HG02981 (cell line): ENCODE measurements around the gene CALB2.
"Not testable (repeated sequence)": the region's sequence is repeated elsewhere in the genome, so short reads cannot be mapped to it uniquely, and the experiment has no call there.

Source experiments
- ATAC-seq: cut with Tn5 transposase; IDR thresholded peaks from one replicate; pipeline ENCODE4 v1.9.1; 2021; ENCODE audit warnings: mild to moderate bottlenecking, moderate library complexity; ENCODE audit not compliant: unreplicated experiment

Gene CALB2

DNA sequence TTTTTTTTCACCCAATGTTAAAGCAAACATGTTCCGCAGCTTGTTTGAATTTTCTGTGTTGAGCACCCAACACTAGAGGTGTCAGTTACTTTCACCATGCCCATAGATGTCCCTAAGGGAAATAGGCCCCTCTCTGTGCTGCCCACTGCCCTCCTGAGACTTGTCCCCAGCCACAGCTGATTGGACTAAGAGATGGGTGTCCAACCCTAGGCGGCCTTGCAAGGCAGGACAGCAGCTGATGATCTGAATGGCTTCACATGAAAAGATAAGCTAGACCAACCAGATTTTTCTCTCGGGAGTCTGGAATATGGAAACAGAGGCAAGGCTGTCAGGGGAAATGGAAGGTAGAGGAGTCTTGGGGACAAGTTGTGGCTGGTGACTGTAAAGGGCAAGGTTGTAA, 6.1 kb upstream of the CALB2 start:
- ATAC-seq: no peak

DNA sequence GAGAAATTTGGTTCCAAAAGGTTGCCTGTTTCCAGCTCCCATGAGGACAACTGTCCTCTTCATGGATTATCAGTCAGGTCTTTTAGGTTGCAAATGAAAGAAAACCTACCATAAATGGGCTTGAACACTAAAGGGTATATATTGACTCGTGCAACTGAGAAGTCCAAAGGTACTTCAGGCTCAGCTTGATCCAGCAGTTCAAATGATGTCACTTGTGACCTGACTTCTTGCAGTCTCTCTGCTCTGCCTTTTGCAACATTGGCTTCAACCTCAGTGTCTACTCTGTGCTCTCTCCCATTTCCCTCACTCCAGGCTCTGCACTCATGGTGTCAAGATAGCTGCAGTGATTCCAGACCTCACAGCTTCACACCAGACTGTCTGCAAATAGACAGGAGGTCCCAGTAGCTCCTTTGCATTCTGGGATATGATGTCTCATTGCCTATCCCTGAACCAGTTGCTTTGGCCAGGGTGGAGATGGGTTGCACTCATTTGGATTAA, 5.5 kb upstream of the CALB2 start:
- no peak for ATAC-seq

DNA sequence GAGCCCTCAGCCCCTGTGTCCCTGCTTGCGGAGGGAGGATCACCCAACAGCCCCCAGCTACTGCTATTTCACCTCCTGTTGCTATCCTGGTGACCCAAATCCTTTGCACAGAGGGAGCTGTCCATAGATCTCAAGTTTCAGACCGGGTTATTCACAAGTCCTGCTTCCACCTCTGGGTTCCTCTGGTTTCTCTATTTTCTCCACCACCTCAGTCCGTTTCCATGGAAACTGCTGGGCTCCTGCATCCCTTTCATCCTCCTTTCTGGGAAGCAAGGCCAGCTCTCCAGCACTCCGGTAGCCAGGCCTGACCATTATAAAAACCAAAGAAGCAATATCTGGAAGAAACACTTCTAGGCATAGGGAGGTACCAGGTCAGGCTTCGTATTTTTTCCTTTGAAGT, 4.8 kb upstream of the CALB2 start:
- no peak for ATAC-seq

DNA sequence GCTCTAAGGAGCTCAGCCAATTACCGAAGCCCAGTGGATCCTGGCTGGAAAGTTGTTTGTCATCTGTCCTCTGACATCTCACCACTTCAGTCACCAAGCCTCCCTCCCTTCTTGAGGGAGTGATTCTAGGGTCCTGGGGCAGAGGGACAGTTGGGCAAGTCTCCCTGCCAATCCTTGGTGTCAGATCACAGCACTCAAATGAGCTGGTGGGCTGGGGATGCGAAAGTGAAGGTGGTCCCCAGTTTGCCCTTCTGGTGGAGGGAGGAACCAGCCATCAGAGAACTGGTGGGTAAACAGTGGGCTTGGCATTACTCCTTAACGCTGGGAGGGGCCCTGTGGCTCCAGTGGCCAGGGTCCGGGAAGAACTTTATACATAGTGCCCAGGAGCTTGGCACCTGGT, 4.4 kb upstream of the CALB2 start:
- no peak for ATAC-seq

DNA sequence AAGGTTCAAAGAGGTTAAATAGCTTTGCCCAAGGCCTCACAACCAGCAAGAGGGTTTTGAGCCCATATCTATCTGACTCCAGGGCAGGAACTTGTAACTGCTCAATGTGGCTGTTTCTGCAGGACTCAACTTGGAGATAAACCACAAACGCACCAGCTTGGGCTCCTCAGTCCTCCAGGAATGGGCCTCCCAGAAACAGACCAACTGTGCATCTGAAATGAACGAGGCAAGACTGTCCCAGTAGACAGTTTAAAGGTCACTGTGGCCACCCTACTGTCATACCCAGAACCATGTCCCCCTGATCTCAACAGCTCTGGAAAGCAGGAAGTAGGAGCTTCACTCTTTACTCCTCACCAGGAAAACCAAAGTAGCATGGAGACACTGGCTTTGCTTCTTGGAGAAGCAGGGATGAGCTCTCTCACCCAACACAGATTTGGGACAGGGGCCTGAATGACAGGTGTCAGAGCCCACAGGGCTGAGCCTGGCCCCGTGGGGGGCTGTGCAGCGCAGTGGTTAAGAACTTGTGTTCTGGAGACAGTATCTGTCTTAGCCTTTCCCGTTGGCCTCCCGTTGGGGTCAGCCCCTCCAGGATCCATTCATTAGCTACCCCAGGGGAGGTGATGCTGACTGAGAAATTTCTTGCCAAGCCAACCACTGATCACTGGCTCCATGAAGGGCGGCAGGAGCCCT, 2.3 kb upstream of the CALB2 start:
- ATAC-seq: no peak

DNA sequence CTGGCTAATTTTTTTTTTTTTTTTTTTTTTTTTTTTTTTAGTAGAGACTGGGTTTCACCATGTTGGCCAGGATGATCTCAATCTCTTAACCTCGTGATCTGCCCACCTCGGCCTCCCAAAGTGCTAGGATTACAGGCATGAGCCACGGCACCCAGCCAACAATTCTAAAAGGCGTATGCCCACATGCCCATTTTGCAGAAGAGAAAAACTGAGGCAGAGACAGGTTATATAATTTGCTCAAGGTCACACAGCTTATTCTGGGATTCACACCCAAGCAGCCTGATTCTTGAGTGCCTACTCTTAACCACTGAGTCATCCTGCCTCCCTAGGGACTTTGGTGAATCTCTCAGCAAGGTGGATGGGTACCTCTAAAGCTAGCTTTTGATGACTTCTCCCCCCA, 1.6 kb upstream of the CALB2 start:
- ATAC-seq: not testable (repeated sequence)

DNA sequence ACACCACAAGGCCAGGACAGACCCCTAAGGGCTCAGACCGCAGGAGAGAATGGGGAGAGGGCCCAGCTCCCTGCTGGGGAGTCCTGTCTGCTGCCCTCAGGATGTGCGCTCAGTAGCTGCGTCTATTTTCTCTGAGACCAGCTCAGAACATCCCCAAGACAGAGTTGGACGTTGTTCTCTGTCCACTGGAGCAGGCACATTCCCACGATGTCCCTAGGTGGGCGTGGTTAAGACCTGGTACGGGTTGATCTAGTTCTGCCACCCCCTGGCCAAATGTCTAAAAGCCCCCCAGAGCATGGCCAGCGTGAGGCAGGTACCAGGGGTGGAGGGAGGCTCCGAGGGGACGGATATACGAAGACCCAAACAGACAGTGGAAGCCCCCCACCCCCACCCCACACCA, 842 bp upstream of the CALB2 start:
- no peak for ATAC-seq

DNA sequence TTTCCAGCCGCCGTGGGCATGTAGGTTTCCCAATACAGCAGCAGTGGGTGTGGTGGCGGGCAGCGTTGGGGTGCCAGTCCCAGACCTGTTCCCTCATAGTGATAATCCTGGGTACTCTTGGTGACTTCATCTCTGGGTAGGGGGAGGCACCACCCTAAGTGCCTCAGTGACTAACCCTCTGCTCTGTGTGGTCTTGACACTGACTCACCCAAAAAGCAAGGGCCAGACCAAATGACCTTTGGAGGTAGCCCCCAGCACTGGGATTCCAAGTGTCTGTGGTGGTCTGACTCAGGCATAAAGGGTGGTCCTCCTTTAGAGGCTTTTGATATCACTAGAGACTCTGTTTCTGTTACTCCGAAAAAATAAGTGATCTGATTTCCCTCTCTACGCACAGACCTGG, 908 bp downstream of the CALB2 start:
- ATAC-seq: no peak

DNA sequence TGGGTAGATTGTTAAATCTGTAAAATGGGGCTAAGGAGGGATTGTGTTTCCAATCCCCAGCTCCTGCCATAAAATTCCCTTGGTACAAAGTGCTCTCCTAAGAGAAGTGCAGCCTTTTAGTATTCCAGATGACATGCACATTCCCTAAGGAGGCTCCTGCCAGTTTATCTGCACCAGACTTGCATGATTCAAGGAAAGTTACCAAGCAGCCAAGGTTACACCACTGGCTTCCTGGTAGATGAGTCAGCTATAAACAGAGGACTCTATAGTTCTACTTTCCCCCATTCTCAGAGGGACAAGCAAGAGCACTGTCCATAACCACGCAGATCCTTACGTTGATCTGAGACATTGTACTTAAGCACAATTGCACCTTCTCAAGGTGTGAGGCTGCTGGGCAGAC, 1.9 kb downstream of the CALB2 start:
- no peak for ATAC-seq

DNA sequence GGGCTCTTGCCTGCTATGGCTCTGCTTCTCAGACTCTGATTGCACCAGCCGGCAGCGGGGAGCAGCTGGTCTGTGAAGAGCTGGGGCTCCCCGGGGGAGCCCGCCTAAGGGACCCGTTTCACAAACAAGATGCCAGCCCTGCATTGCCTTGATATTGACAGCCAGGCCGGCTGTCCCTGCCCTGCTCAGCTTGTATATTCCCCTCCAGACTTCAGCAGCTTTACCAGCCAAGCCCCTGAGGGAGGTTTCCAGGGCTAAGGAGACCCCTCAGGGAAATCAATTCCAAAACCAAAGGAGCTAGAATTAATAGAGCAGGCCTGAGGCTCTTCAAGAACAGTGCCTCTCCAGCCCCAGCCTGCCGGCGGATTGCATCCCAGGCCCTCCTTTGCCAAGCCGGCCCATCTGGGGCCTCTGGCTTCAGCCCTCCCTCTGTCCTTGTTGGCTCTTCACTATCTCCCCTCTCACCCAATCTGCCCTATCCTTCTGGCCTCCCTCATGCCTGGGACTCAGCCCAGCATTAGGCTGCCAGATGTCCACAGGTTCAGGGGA, 5.7 kb downstream of the CALB2 start:
- ATAC-seq: no peak

DNA sequence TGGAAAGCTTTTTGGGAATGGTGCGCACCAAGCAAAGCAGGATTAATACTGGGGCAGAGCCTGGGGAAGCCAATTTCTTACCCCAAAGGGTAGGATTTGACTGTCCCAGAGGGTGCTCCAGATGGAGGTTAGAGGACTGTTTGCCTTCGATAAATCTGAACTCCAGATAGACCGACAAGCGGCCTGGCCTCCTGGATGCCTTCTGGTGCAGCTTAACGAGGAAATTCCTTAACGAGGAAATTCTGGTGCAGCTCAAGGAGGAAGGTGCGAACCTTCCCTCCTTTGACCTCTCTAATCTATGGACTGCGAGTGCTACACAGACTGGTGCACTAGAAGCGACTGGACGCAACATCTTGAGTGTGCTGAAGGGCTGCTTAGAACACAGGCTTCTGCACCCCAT, 6.5 kb downstream of the CALB2 start:
- no peak for ATAC-seq

DNA sequence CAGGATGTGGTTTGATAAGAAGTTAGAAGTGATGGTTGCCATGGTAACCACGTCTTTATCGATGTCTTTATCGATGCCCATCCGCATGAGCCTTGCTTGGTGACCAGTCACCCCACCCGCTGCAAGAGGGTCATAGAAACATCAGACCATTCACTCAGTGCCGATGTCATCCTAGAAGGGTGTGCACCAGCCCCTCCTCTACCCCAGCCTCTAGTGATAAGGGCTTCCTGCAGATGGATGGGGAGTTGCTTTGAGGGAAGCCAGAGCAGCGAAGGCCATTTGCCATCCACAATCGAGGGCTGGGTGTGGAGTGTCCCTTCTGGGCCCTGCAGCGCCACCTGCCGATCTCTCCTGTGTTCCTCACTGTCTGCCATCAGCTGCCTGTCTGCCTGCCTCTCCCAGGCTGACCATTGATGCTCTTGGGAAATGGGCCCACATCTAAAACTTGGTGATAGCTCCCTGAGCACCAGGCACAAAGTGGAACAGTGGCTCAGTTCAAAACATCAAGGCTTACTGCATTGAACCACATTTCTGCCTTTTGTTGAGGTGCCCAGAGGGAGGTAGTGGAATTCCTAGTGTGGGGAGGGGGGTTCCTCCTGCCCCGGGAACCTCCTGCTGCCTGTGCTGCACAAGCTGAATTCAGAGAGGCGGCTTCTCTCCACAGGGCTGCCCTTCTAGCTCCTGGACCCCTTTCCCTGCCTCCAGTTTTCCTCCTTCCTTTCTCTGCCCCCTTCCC, 8.9 kb downstream of the CALB2 start:
- ATAC-seq: peak; percentile 52

DNA sequence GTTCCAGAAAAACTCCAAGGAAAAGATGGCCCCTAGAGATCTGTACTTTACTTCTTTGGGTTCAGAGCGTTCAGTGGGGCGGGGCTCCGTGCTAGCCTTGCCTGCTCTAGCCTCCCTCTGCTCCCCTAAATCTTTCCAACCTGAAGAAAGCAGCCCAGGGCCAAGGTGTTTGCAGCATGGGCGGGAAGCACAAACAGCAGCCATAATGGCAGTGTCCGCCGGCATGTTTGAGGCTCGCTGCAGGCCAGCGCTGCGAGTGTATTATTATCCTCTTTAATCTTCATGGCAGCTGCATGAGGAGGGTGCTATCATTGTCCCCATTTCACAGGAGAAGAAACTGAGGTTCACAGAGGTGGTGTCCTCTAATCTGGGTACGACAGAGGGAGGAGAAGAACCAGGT, 10.4 kb downstream of the CALB2 start:
- ATAC-seq: no peak

DNA sequence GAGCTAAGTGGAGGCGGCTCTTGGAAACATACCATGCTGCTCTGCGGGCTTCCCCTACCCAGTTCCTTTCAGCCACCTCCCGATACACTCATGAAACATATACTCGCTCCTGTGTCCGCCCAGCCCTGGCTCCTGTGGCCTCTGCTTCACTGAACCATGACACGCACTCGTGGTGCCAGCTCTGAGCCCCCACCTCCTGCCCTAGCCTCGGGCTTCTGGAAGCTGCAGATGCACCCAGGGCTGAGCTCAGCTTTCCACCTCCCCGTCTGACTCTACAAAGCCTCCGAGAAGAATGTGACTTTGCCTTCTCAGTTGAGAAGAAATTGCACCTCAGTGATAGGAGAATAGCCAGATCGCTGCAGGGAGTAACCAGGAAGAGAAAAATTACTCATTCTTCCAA, 11.0 kb downstream of the CALB2 start:
- no peak for ATAC-seq

DNA sequence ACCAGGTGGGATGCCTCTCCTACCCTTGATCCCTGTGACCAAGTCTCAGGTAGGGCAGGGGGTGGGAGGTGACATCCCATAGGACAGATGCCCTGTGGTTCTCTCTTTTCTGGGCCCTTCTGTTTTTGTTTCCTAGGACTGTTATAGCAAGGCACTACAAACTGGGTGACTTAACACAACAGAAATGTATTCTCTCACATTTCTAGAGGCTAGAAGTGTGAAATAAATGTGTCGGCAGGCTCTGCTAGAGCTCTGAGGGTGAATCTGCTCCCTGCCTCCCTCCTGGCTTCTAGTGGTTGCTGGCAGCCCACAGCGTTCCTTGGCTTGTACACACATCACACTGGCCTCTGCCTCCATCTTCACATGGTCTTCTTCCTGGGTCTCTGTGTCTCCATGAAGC, 12.7 kb downstream of the CALB2 start:
- ATAC-seq: no peak

DNA sequence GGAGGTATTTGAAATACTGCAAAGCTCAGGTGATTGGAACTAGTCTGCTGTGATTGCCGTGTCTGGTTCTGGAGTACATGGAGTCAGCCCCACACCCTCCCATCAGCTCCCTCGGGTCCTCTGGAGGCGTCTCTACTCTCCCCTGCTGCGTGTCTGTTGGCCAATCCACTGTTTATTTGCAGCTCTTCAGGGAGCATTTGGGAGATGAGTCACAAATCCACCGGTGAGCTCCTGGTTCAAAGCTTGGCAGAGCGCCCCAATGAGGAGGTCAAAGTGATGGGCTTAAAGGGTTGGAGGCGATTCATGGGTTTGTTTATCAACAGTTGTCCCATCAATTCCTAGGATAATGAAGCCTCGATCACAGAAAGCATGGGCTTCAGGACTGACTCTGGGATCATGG, 14.6 kb downstream of the CALB2 start:
- no peak for ATAC-seq

DNA sequence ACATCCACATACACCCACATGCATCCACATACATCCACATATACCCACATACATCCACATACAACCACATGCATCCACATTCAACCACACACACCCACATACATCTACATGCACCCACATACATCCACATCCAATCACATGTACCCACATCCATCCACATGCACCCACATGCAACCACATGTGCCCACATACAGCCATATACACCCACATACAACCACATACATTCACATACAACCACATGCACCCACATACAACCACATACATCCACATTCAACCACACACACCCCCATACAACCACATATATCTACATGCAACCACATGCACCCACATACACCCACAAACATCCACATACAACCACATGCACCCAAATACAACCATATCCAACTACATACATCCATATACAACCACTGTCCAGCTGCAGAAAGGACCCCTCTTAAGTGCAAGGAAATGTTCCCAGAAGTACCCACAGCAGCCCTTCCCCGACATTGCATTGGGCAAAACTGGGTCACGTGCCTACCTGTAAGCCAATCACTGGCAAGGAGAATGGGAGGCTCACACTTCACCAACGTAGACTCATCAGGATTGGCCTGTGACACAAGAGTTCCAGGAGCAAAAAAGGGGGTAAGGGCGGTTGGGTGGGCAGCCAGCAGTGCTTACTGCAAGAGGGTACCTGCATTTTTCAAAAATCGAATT, 18.1 kb downstream of the CALB2 start:
- no peak for ATAC-seq

DNA sequence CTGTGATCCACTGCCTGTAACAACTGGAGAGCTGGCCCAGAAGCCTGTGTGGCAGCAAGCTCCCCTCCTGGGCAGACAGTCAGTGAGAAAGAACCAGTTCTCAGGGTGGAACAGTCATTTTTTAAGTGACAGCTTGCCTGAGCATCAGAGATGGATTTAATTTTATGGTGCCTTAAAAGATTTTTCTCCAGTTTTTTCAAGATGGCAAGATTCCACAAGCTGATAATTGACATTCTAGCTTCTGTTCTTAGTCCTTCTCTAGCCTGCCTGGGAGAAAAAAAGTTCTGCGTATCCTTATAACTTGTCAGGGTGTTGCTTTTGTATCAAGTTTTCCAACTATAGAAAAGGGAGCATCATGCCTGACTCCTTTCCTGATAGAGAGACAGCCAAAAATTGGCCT, 21.2 kb downstream of the CALB2 start:
- no peak for ATAC-seq

DNA sequence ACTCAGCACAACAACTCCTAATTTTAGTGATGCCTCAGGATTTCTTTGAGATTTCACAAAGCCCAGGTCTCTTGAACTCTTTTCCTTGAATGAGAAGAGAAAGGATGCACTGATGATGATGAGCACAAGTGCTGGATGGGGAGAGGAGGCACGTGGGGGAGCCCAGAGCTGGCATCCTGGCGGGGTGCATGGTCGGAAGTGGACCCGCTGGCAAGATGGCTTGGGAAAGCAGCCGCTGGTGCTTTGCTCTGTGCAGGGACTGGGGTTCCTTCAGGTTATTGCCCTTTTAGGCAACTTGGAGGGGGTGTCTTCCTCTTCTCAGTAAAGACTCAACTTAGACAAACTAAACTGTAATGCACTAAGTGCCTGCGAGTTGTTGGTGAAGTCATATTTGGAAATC, 22.3 kb downstream of the CALB2 start:
- ATAC-seq: no peak

DNA sequence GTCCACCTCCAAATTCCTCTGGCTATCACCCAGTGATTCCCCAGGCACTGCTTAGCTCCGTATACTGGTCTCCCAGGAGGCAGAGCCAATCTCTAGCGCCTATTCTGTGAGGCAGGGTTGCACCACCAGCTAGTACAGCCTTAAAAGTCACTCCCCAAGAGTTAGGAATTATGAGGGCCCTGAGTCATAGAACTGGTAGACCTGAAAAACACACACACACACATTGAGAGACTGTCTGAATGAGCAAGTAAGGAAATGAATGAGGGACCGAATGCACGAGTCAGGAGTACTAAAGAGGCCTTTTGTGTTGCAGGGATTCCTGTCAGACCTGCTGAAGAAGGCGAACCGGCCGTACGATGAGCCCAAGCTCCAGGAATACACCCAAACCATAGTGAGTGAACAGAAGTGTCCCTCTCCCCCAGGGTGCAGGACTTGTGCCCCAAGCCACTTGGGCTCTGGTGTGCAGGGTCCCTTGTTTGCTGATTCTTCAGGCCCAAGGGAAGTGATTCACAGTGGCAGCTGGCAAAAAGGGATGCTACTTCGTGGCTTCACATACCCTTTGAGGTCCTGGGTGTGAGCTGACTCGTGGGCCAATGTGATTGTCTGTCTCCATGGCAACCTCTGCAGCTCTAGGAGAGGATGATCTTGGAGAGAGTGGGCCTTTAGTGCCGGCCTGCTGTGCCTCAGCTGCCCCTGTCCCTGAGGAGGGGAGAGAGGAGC, 24.7 kb downstream of the CALB2 start:
- no peak for ATAC-seq

DNA sequence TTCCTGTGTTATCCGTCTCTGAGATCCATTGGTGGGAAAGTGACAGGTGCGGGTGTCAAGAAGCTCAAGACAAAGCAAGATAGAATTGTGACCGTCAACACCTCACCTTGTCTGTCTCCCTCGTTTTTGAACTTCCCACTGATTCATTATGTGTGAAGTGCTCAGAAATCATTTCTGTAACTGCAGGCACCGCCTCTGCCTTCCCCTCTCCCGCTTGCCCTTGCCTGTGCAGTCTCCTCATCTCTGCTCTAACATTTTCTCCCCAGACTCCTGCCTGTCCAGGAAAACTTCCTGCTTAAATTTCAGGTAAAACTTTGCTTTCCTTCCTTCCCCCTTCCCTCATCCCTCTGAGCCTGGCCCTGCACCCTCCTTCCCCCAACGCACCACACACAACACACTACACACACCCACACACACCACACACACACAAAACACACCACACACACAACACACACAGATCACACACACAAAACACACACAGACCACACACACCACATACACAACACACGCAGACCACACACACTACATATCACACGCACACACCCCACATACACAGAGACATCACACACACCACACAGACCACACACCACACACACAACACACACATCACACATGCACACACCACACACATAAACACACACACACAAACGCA, 25.7 kb downstream of the CALB2 start:
- ATAC-seq: no peak
